Mesenchymal stem cell (in vitro differentiated cells and primary cell): ENCODE data around the gene SEMA4D.

Experiments used
- DNase-seq: peaks from one replicate; pipeline ENCODE4 v3.0.0-alpha.2; 2013
- H2AFZ ChIP-seq: one replicate; pipeline ENCODE4 v1.6.1; 2013; ENCODE audit warnings: low read depth, mild to moderate bottlenecking, control low read depth, inconsistent platforms, low read length, moderate library complexity
- H2AK5ac ChIP-seq: 2 replicates; pipeline ENCODE4 v1.6.1; 2013; ENCODE audit warnings: low read length, moderate library complexity, mild to moderate bottlenecking, inconsistent platforms; ENCODE audit not compliant: severe bottlenecking
- H2BK120ac ChIP-seq: one replicate; pipeline ENCODE4 v1.6.1; 2013; ENCODE audit warnings: low read depth, mild to moderate bottlenecking, inconsistent platforms, low read length, moderate library complexity
- H2BK12ac ChIP-seq, 2 experiments: one replicate each; pipeline ENCODE4 v1.6.1; 2013; ENCODE audit warnings: inconsistent platforms in 2 of 2, low read length in 2 of 2, mild to moderate bottlenecking in 2 of 2, moderate library complexity in 2 of 2, control low read depth in 1 of 2
- H2BK15ac ChIP-seq: one replicate; pipeline ENCODE4 v1.6.1; 2013; ENCODE audit warnings: mild to moderate bottlenecking, low read depth, inconsistent platforms; ENCODE audit not compliant: poor library complexity, severe bottlenecking
- H2BK5ac ChIP-seq: 2 replicates; pipeline ENCODE4 v1.6.1; 2013; ENCODE audit warnings: low read depth, mild to moderate bottlenecking, low read length, control low read depth, inconsistent platforms; ENCODE audit not compliant: poor library complexity, severe bottlenecking
- H3K14ac ChIP-seq, 2 experiments: one replicate each; pipeline ENCODE4 v1.6.1; 2013; ENCODE audit warnings: inconsistent platforms in 2 of 2, low read length in 2 of 2, control low read depth in 1 of 2, mild to moderate bottlenecking in 1 of 2, moderate library complexity in 1 of 2
- H3K18ac ChIP-seq, 2 experiments: one replicate each; pipeline ENCODE4 v1.6.1; 2013; ENCODE audit warnings: inconsistent platforms in 2 of 2, low read length in 2 of 2, control low read depth in 1 of 2, low read depth in 1 of 2, mild to moderate bottlenecking in 1 of 2
- H3K23ac ChIP-seq, 2 experiments: one replicate each; pipeline ENCODE4 v1.6.1; 2013; ENCODE audit warnings: inconsistent platforms in 2 of 2, low read length in 2 of 2, mild to moderate bottlenecking in 2 of 2, moderate library complexity in 2 of 2, control low read depth in 1 of 2
- H3K27ac ChIP-seq: 2 replicates; pipeline ENCODE4 v1.5.1; 2013; ENCODE audit warnings: mild to moderate bottlenecking, moderate library complexity, low read length, control low read depth, inconsistent platforms; ENCODE audit not compliant: poor library complexity, severe bottlenecking
- H3K27me3 ChIP-seq, 2 experiments: 2 replicates each; pipeline versions ENCODE4 v1.6.1 to v1.7.0; 2013; ENCODE audit warnings: low read length in 2 of 2, mild to moderate bottlenecking in 2 of 2, moderate library complexity in 2 of 2, control low read depth in 1 of 2, inconsistent platforms in 1 of 2; ENCODE audit not compliant: control insufficient read depth in 1 of 2, insufficient read depth in 1 of 2
- H3K36me3 ChIP-seq, 2 experiments: 2 replicates each; pipeline versions ENCODE4 v1.6.1 to v1.7.0; 2013; ENCODE audit warnings: low read length in 2 of 2, control low read depth in 1 of 2, inconsistent platforms in 1 of 2, low read depth in 1 of 2, mild to moderate bottlenecking in 1 of 2; ENCODE audit not compliant: insufficient read depth in 2 of 2, control insufficient read depth in 1 of 2
- H3K4ac ChIP-seq, 2 experiments: one replicate each; pipeline ENCODE4 v1.6.1; 2013; ENCODE audit warnings: inconsistent platforms in 2 of 2, low read length in 2 of 2, mild to moderate bottlenecking in 2 of 2, moderate library complexity in 2 of 2, control low read depth in 1 of 2, low read depth in 1 of 2
- H3K4me1 ChIP-seq: 2 replicates; pipeline ENCODE4 v1.6.1; 2013; ENCODE audit warnings: low read depth, low read length, control low read depth; ENCODE audit not compliant: control insufficient read depth, insufficient read depth
- H3K4me2 ChIP-seq: 2 replicates; pipeline ENCODE4 v1.6.1; 2013; ENCODE audit warnings: low read length, mild to moderate bottlenecking, inconsistent platforms; ENCODE audit not compliant: poor library complexity, severe bottlenecking
- H3K4me3 ChIP-seq, 2 experiments: 2 replicates each; pipeline versions ENCODE4 v1.5.1 to v1.7.0; 2013; ENCODE audit warnings: low read length in 2 of 2, mild to moderate bottlenecking in 2 of 2, control low read depth in 1 of 2, low read depth in 1 of 2; ENCODE audit not compliant: insufficient read depth in 1 of 2
- H3K79me1 ChIP-seq: replicated peaks from 2 replicates; pipeline ENCODE4 v1.6.1; 2013; ENCODE audit warnings: mild to moderate bottlenecking, control low read depth, low read length, inconsistent platforms; ENCODE audit not compliant: poor library complexity, severe bottlenecking
- H3K9ac ChIP-seq: 2 replicates; pipeline ENCODE4 v1.7.0; 2013; ENCODE audit warnings: mild to moderate bottlenecking, low read length, moderate library complexity
- H3K9me3 ChIP-seq: 2 replicates; pipeline ENCODE4 v1.7.0; 2013; ENCODE audit warnings: mild to moderate bottlenecking, low read length; ENCODE audit not compliant: control insufficient read depth
- H4K8ac ChIP-seq: one replicate; pipeline ENCODE4 v1.6.1; 2013; ENCODE audit warnings: inconsistent platforms, mild to moderate bottlenecking, low read length, moderate library complexity
- H4K91ac ChIP-seq: one replicate; pipeline ENCODE4 v1.6.1; 2013; ENCODE audit warnings: mild to moderate bottlenecking, low read length, inconsistent platforms
- WGBS: methylation state at CpG from one replicate; pipeline ENCODE4 v1.1.7; 2013; ENCODE audit warnings: mixed read lengths; 5-methylcytosine and 5-hydroxymethylcytosine counted together

SEMA4D gene

GRCh38 chr9:89455356-89455824 lies 42.5 kb downstream of the SEMA4D start:
- H3K23ac ChIP-seq, result no peak overlapping the region
- no peak overlapping the region for H3K4ac ChIP-seq
- H3K79me1 ChIP-seq, result peaks cover 44% of the 10 kb centered on the region
- no peak overlapping the region for H2AK5ac ChIP-seq
- no peak overlapping the region for H3K9ac ChIP-seq
- no peak overlapping the region for H3K27ac ChIP-seq
- peaks cover 0 to 5% of the 10 kb centered on the region in 2 experiments for H3K27me3 ChIP-seq
- DNase-seq, result no peak
- 89% methylated on average over 9 of the region's 9 CpGs for WGBS
- H3K14ac ChIP-seq, result no peak overlapping the region
- H3K4me1 ChIP-seq, result peaks cover 10% of the 10 kb centered on the region
- H2BK120ac ChIP-seq, result no peak overlapping the region
- no peak overlapping the region for H4K91ac ChIP-seq
- no peak overlapping the region for H4K8ac ChIP-seq
- H3K36me3 ChIP-seq, result peaks cover 0 to 42% of the 10 kb centered on the region in 2 experiments
- no peak overlapping the region for H3K18ac ChIP-seq
- no peak overlapping the region for H3K4me2 ChIP-seq
- H3K4me3 ChIP-seq, result no peak overlapping the region
- no peaks in the 10 kb centered on the region for H3K9me3 ChIP-seq
- H2AFZ ChIP-seq, result no peak overlapping the region
- no peak overlapping the region for H2BK15ac ChIP-seq
- no peak overlapping the region for H2BK5ac ChIP-seq
- H2BK12ac ChIP-seq, result no peak overlapping the region

GRCh38 chr9:89454498-89455355 lies 43.2 kb downstream of the SEMA4D start:
- peaks cover 0 to 39% of the 10 kb centered on the region in 2 experiments for H3K36me3 ChIP-seq
- H2BK15ac ChIP-seq, result no peak overlapping the region
- peaks cover 0 to 5% of the 10 kb centered on the region in 2 experiments for H3K27me3 ChIP-seq
- H3K4me1 ChIP-seq, result peaks cover 6% of the 10 kb centered on the region
- no peak overlapping the region for H3K23ac ChIP-seq
- no peak overlapping the region for H3K9ac ChIP-seq
- H2AFZ ChIP-seq, result no peak overlapping the region
- H3K18ac ChIP-seq, result no peak overlapping the region
- no peaks in the 10 kb centered on the region for H3K9me3 ChIP-seq
- peaks cover 39% of the 10 kb centered on the region for H3K79me1 ChIP-seq
- no peak overlapping the region for H3K4me2 ChIP-seq
- H3K4me3 ChIP-seq, result no peak overlapping the region
- no peak overlapping the region for H3K14ac ChIP-seq
- H2BK120ac ChIP-seq, result no peak overlapping the region
- H4K91ac ChIP-seq, result peak overlapping the region; percentile 21
- no peak overlapping the region for H4K8ac ChIP-seq
- no peak overlapping the region for H2BK5ac ChIP-seq
- H3K4ac ChIP-seq, result no peak overlapping the region
- no peak overlapping the region for H3K27ac ChIP-seq
- no peak overlapping the region for H2BK12ac ChIP-seq
- no peak for DNase-seq
- H2AK5ac ChIP-seq, result no peak overlapping the region
- 95% methylated on average over 23 of the region's 25 CpGs for WGBS

GRCh38 chr9:89453452-89453851 lies 44.5 kb downstream of the SEMA4D start:
- whole genome bisulfite sequencing, result 85% methylated on average over 10 of the region's 11 CpGs
- Histone ChIP-seq H3K27me3 (peaks cover 0 to 5% of the 10 kb centered on the region in 2 experiments), H3K36me3 (peaks cover 0 to 38% of the 10 kb centered on the region in 2 experiments), H3K4ac (no peak overlapping the region), H3K9ac (no peak overlapping the region), H3K23ac (no peak overlapping the region), H3K4me1 (peaks cover 3% of the 10 kb centered on the region), H3K4me3 (no peak overlapping the region), H4K91ac (no peak overlapping the region), H3K27ac (no peak overlapping the region), H2AK5ac (no peak overlapping the region), H4K8ac (no peak overlapping the region), H3K79me1 (peaks cover 34% of the 10 kb centered on the region), H2BK15ac (no peak overlapping the region), H3K18ac (no peak overlapping the region), H3K14ac (peak overlapping the region in 1 of 2 experiments; percentile 58), H3K4me2 (no peak overlapping the region), H2BK12ac (no peak overlapping the region), H2AFZ (no peak overlapping the region), H2BK5ac (no peak overlapping the region), H3K9me3 (no peaks in the 10 kb centered on the region), H2BK120ac (no peak overlapping the region)
- DNase-seq, result no peak

DNA sequence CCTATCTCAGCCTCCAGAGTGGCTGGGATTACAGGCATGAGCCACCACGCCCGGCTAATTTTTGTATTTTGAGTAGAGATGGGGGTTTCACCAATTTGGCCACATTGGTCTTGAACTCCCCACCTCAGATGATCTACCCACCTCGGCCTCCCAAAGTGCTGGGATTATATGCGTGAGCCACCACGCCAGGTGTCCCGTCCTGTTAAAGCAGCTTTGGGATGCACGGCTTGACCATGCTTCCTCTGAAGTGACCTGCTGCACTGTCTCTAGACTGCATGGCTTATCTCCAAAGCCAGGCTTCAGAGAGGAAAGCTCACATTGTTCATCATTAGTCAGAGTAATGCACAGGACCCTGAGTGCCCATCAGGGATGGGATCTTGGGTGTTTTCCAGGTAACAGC lies 45.4 kb downstream of the SEMA4D start:
- no peak overlapping the region for H2BK12ac ChIP-seq
- no peak overlapping the region for H3K4ac ChIP-seq
- H2BK15ac ChIP-seq, result no peak overlapping the region
- H2AFZ ChIP-seq, result no peak overlapping the region
- no peak overlapping the region for H2AK5ac ChIP-seq
- H3K18ac ChIP-seq, result no peak overlapping the region
- DNase-seq, result no peak
- no peak overlapping the region for H4K91ac ChIP-seq
- H3K27ac ChIP-seq, result no peak overlapping the region
- no peaks in the 10 kb centered on the region for H3K9me3 ChIP-seq
- no peak overlapping the region for H3K14ac ChIP-seq
- peaks cover 0 to 36% of the 10 kb centered on the region in 2 experiments for H3K36me3 ChIP-seq
- no peak overlapping the region for H2BK5ac ChIP-seq
- H3K23ac ChIP-seq, result no peak overlapping the region
- H3K79me1 ChIP-seq, result peaks cover 30% of the 10 kb centered on the region
- peaks cover 0 to 5% of the 10 kb centered on the region in 2 experiments for H3K27me3 ChIP-seq
- no peak overlapping the region for H3K9ac ChIP-seq
- H2BK120ac ChIP-seq, result no peak overlapping the region
- no peak overlapping the region for H3K4me2 ChIP-seq
- H3K4me1 ChIP-seq, result peaks cover 6% of the 10 kb centered on the region
- H3K4me3 ChIP-seq, result no peak overlapping the region
- 95% methylated on average over 7 of the region's 7 CpGs for WGBS
- H4K8ac ChIP-seq, result no peak overlapping the region
